GM21528 (cell line): ENCODE results near the gene CEP350.
A peak's percentile ranks its signal among the peaks of the same experiment; 100 is the strongest.

Experiments used
- ATAC-seq: cut with Tn5 transposase; IDR thresholded peaks from one replicate; pipeline ENCODE4 v1.9.1; 2021; ENCODE audit warnings: mild to moderate bottlenecking, moderate library complexity; ENCODE audit not compliant: unreplicated experiment, low FRiP score

The CEP350 gene, protein sequence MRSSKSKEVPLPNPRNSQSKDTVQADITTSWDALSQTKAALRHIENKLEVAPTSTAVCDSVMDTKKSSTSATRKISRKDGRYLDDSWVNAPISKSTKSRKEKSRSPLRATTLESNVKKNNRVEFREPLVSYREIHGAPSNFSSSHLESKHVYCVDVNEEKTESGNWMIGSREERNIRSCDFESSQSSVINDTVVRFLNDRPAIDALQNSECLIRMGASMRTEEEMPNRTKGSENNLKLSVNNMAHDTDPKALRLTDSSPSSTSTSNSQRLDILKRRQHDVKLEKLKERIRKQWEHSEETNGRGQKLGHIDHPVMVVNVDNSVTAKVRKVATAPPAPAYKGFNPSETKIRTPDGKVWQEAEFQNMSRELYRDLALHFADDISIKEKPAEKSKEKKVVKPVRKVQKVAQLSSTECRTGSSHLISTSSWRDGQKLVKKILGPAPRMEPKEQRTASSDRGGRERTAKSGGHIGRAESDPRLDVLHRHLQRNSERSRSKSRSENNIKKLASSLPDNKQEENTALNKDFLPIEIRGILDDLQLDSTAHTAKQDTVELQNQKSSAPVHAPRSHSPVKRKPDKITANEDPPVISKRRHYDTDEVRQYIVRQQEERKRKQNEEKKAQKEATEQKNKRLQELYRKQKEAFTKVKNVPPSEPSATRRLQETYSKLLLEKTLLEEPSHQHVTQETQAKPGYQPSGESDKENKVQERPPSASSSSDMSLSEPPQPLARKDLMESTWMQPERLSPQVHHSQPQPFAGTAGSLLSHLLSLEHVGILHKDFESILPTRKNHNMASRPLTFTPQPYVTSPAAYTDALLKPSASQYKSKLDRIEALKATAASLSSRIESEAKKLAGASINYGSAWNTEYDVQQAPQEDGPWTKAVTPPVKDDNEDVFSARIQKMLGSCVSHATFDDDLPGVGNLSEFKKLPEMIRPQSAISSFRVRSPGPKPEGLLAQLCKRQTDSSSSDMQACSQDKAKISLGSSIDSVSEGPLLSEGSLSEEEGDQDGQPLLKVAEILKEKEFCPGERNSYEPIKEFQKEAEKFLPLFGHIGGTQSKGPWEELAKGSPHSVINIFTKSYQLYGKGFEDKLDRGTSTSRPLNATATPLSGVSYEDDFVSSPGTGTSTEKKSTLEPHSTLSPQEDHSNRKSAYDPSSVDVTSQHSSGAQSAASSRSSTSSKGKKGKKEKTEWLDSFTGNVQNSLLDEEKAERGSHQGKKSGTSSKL (N-terminal part only)

GRCh38 chr1:179954493-179955286 is at the start of gene CEP350:
Gene CEP350 (plus strand): TSS chr1:179954810. CDS start chr1:179986182, 31,372 bp downstream.
- ATAC-seq: peak; percentile 93

DNA sequence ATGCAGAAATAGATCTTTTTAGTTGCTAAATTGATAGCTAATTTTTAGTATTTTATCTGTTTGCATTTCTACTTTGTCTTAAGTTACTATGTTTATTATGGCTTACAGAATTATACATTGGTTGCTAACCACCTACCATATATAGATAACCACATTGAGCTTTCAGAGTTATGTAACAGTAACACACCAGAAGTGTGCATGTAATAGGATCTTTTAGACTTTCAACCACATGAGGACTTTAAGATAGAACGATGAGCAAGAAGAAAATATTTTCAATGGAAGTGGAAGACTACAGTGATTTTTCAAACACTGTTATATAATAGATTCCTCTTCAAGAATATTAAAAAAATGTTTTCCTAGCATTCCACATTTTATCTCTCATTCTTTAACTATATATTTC is 43.7 kb upstream of the CEP350 start:
- ATAC-seq: no peak

- ATAC-seq: no peak
Observed at GRCh38 chr1:179911812-179912211, 42.8 kb upstream of the CEP350 start.

- no peak for ATAC-seq
Observed at GRCh38 chr1:179917601-179918429, 36.8 kb upstream of the CEP350 start.

GRCh38 chr1:179921472-179921871 is 33.1 kb upstream of the CEP350 start:
- no peak for ATAC-seq

DNA sequence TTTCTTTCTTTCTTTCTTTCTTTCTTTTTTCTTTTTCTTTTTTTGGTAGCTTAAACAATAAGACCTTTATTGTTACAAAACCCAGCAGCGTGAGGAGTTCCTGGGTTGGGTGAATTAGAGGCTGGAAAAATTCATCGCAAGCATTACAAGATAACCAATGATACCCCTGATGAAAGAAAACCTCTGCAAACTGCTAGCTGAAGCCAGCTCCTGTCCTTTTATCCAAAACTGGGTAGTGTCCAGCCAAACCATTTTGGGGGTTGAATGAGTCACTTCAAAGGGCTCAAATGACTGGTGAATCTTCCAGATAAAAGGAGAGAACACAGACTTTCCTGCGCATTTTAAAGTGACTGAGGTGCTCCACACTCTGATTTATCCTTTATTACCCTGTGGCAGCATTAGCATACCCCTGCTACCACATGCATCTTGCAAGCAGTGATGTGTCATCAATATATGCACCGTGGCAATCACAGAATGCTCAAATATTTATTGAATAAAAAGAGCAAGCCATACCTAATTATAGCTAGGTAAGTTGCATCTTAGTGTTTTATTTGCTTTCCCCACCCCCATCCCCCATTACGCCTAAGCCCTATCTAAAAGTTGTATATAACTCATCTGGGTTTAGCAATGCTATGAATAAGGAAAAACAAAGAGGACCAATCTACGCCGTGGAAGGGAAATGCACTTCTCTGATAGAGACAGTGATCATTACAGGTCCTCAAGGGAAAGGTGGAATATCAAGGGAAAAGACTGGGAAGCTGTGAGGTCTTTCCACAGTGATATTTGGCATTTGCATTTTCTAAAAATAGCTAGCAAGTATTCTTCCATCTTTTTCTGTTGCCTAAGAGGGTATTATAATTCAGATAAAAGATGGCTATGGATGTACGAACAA is 32.4 kb upstream of the CEP350 start:
- ATAC-seq: no peak

- no peak for ATAC-seq
Observed at GRCh38 chr1:179923029-179923428, 31.6 kb upstream of the CEP350 start.

GRCh38 chr1:179924268-179924667 is 30.3 kb upstream of the CEP350 start:
- ATAC-seq: no peak

GRCh38 chr1:179925302-179925701 is 29.3 kb upstream of the CEP350 start:
- no peak for ATAC-seq

DNA sequence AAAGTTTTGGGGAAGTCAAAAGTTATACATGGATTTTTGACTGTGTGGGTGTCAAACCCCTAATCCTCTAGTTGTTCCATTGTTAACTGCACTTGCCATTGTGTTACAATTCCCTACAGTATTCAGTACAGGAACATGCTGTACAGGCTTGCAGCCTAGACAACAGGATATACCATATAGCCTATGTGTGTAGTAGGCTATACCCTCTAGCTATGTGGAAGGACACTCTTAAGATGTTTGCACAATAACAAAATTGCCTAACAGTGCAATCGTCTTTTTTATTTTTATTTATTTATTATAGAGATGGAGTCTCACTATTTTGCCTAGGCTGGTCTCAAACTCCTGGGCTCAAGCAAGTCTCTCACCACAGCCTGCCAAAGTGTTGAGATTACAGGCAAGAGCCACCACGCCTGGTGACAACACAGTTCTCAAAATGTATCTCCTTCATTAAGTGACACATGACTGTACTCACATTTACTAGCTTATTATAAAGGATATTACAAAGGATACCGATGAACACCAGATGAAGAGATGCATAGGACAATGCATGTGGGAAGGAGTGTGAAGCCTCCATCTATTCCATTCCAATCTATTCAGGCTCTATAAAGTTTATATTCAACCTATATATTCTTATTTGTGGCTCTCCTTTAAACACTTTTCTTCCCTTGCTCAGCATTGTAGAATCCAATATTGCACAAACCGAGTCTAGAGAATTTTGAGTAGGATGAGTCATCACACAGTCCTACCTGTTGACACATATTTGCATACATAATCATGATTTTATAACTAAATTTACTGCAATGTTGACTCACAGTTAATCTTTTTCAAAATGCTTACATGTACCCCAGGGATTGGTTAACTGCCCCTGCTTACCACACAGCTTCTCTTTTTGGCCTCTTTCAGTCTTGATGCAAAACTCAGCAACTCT is 28.4 kb upstream of the CEP350 start:
- no peak for ATAC-seq

DNA sequence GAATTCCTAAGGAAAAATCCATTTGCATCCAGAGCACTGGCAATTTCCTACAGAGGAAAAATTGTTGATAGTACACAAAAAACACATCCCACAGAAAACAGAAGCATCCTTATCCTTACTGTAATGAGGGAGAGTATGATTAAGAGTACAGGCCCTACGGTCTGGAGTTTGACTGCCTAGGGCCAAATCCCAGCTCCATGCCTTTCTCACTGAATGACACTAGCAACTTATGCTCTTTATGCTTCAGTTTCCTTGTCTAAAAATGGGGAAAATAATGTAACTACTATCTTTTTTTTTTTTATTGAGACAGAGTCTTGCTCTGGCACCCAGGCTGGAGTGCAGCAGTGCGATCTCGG is 27.8 kb upstream of the CEP350 start:
- ATAC-seq: no peak

- ATAC-seq: no peak
Observed at GRCh38 chr1:179929955-179930798, 24.4 kb upstream of the CEP350 start.

DNA sequence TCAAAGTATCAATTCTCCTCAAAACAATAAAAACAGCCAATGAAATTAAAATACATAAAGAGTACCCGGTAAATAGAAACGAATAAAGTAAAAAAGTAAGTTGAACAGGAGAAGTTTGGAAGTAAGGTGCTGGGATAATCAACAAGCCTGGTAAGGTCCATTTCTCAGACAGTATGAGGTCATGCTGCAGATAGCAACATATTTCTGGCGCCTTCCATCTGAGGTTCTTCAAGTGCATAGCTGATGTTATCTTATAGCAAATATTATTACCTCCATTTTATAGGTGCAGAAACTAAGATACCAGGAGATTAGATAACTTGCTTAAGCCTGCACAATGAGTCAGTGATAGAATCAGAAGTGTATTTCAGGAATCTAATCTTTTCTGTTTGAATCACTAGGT is 23.7 kb upstream of the CEP350 start:
- no peak for ATAC-seq

- ATAC-seq: no peak
Observed at GRCh38 chr1:179933219-179933618, 21.4 kb upstream of the CEP350 start.

GRCh38 chr1:179935909-179936496 is 18.6 kb upstream of the CEP350 start:
- ATAC-seq: no peak

GRCh38 chr1:179937668-179938254 is 16.8 kb upstream of the CEP350 start:
- no peak for ATAC-seq
